CD4-positive, alpha-beta T cell treated with Interleukin-6 for 4 hours (primary cell): ENCODE data around the gene SUSD4.

Experiments used
- DNase-seq: peaks from one replicate; pipeline ENCODE4 v3.0.0-alpha.2; 2020; ENCODE audit warnings: mixed read lengths

SUSD4 gene

DNA sequence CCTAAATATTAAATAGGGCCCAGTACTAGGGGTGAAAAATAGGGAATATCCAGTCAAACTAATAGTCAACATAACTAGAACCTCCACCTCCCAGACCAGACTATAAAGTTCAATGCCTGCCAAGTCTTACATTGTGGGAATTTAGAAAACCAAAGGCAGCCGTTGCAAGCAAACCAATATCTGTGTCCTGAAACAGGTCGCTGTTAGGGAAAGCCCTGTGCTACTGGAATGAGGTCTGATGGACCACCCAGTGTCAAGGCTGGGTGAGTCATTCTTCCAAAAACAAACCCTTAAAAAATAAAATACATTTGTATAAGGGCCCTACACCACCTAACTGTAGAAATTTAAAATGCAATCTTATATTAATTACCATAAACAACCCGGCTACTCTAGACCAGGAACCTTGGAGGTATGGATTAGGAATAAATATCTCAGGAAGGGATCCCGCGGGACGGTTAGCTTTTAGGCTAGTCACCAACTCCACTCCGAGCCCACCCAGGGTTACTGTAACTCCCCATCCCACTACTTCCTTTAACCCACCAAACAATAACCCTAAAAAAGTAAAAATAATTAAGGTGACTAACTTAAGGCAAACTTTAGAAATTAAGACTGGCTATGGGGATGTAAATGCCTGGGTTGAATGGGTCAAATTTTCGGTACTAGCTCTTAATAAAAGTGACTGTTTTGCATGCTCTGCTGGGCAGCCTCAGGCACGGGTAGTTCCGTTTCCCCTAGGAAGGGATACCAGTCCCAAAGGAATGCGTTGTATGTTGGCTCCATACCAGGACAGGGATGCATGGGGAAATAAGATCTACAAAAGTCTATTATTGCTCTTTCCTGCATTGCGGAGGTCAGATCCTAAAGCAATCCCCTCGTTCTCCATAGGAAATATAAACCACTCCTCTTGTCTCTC, 155.6 kb downstream of the SUSD4 start:
- no peak for DNase-seq

DNA sequence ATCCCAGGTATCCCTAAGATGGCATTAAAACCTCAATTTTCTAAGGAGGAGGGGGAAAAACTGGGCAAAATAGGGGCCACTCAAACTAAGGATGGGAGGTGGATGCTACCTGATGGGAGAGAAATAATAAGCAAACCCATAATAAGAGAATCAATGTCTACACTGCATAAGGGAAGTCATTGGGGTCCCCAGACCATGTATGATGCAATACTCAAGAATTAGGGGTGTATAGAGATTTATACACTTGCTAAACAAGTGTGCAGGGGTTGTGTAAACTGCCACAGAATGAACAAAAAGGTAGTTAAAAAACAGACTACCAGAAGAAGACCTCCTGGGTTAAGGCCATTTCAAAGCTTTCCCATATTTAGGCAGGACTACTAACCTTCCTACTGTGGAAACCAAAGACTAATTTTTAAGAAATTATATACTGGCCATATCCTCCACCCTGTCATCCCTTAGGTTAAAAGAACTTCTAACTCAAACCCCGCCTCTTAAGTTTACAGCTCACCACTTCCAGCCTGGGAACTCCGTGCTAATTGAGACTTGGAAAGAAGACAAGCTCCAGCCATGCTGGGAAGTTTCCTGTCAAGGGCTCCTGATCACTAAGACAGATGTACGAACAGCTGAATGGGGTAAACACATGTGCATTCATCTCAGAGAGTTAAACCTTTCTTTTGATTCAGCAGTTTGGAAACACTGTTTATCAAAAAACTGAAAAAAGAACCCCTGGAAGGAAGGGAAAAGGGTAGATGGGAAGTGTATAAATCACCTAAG, 156.5 kb downstream of the SUSD4 start:
- DNase-seq, result no peak

GRCh38 chr1:223204424-223204823, 159.6 kb downstream of the SUSD4 start:
- no peak for DNase-seq

- DNase-seq, result no peak
Observed at GRCh38 chr1:223203694-223204093, 160.3 kb downstream of the SUSD4 start.

- no peak for DNase-seq
Observed at GRCh38 chr1:223203034-223203408, 161.0 kb downstream of the SUSD4 start.

GRCh38 chr1:223202376-223203033, 161.5 kb downstream of the SUSD4 start:
- no peak for DNase-seq

DNA sequence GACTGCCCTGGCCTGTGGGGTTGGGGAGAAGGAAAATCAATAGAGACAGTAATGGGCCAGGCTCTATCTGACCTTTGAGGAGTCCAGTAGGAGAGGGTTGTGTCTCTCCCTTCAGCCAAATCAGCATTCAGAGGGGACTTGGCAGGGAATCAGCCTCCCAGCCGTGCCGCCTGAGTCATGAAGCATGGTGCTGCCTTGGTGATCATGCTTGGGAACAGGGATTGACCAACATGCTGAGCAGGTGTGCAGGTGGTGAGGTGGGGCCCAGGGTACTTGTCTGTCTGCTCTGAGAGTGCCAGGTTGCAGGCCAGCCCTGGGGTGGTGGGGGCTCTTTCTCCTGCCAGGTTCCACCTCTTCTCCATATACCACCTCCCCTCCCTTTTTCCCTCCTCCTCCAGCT, 162.0 kb downstream of the SUSD4 start:
- no peak for DNase-seq

GRCh38 chr1:223200903-223201302, 163.1 kb downstream of the SUSD4 start:
- no peak for DNase-seq

DNA sequence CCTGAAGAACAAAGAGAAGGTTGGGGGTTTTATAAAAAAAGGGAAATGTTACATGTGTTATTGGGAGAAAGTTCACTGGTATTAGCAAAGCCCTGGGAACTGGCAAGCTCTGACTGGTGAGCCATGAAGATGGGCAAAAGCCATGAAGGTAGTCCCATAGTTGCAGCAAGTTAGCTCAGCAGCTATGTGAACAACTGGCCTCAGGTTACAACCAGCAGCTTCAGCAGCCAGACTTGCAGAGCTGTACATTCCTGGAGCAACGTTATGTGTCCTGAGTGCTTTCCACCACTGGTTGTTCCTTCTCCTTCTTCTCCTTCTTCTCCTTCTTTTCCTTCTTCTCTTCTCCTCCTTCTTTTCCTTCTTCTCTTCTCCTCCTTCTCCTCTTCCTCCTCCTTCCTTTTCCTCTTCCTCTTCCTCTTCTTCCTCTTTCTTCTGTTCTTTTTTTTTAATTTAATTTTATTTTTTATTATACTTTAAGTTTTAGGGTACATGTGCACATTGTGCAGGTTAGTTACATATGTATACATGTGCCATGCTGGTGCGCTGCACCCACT, 164.8 kb downstream of the SUSD4 start:
- no peak for DNase-seq

GRCh38 chr1:223198628-223198965, 165.4 kb downstream of the SUSD4 start:
- no peak for DNase-seq

GRCh38 chr1:223197923-223198627, 165.9 kb downstream of the SUSD4 start:
- no peak for DNase-seq

GRCh38 chr1:223189903-223190724, 173.9 kb downstream of the SUSD4 start:
- DNase-seq, result peak; percentile 56

GRCh38 chr1:223189525-223189902, 174.5 kb downstream of the SUSD4 start:
- DNase-seq, result no peak

DNA sequence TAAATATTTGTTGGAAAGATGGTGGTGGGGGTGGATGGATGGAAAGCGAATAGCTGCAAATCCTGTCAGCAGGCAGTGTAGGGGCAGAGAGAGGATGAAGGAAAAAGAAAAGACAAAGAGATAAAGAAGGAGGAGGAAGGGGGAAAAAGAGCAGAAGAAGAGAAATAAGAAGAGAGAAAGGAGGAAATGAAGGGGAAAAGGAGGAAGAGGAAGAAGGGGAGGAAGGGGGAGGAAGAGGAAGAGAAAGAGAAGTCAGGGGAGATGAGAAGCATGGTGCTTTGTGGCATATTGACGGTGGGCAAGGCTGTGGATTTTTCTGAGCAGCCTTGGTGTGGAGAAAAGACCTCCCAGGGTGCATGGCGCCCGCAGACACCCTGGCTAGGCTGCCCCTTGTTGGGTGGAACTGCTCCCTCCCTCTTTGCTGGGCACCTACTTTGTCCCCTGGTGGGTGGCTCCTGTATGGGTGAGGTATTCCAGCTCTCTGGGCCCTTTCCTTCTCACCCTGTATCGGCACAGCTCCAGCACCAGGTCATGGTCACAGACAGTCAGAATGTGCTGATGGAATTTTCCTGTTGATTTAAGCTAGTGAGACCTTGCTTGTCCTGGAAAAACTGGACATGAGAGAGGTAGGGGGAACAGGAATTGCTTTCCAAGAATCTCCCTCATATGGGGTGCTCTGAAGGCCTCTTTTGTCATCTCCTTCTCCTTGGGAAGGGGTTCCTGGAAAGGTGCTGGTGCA, 175.2 kb downstream of the SUSD4 start:
- DNase-seq, result no peak

GRCh38 chr1:223186800-223187199, 177.2 kb downstream of the SUSD4 start:
- no peak for DNase-seq

- DNase-seq, result no peak
Observed at GRCh38 chr1:223183268-223183862, 180.6 kb downstream of the SUSD4 start.

- DNase-seq, result no peak
Observed at GRCh38 chr1:223180731-223181321, 183.2 kb downstream of the SUSD4 start.

DNA sequence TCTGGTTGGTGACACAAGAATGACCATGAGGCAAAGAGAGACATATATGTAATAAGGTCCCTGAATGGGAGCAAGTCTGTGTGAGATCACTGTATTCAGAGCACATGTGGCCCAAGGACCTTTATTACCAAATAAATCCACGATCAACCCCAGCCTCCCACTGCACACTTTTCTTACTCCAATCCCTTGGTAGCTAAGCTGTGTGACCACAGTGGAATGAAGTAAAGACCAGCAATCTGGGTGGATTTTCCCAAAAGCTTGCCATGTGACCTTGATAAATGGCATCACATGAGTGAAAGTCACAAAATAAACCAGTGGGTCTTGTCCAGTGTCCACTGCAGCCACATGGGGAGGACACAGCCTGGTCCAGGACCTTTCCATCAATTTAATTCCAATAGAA, 184.2 kb downstream of the SUSD4 start:
- no peak for DNase-seq

- DNase-seq, result no peak
Observed at GRCh38 chr1:223179280-223179679, 184.7 kb downstream of the SUSD4 start.

- no peak for DNase-seq
Observed at GRCh38 chr1:223177681-223178080, 186.3 kb downstream of the SUSD4 start.
